ENCODE results near the gene PATL2.
"Not testable (repeated sequence)": the region's sequence is repeated elsewhere in the genome, so short reads cannot be mapped to it uniquely, and the experiment has no call there.

The PATL2 gene

DNA sequence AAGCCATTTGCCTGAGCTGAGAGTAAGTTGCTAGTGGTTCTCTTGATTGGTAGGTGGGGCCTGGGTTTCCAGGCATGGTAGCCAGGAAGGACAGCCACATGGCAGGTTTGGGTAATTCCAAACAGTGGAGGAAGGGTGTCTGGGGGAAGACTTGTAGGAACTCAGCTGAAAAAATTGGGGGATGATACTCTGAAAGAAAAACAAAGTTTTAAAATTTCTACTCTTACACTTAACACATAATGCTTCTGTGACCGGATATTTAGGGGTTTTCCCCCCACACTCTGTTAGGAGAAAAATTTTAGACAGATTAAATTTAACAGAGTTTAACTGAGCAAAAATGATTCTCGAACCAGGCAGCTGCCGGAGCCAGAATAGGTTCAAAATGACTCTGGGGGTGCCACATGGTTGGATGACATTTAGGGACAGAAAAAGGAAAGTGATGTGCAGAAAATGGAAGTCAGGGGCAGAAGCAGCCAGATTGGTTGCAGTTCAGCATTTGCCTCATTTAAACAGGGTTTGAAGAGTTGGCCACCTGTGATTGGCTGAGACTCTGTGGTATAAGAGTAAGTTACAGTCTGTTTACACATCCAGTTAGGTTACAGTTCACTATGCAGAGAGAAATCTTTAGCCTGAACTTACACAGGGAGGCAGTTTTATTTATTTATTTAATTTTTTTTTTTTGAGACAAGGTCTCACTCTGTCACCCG, 8.3 kb upstream of the PATL2 start:
- DNase-seq (ENCODE audit: low spot score): no peak

DNA sequence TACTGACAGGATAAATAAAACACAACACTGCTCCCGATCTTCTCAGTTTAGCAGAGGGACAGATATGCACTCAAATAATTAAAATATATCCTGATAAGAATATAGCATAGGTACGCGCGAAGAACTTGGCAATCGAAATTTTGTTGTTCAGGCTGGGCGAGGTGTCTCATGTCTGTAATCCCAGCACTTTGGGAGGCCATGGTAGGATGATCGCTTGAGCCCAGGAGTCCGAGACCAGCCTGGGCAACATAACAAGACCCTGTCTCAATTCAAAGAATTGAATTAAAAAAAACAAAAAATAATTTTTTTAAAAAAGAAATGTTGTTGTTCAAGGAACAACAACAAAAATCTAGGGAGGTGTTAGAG, 7.8 kb upstream of the PATL2 start:
- no peak for DNase-seq (ENCODE audit: low spot score)

DNA sequence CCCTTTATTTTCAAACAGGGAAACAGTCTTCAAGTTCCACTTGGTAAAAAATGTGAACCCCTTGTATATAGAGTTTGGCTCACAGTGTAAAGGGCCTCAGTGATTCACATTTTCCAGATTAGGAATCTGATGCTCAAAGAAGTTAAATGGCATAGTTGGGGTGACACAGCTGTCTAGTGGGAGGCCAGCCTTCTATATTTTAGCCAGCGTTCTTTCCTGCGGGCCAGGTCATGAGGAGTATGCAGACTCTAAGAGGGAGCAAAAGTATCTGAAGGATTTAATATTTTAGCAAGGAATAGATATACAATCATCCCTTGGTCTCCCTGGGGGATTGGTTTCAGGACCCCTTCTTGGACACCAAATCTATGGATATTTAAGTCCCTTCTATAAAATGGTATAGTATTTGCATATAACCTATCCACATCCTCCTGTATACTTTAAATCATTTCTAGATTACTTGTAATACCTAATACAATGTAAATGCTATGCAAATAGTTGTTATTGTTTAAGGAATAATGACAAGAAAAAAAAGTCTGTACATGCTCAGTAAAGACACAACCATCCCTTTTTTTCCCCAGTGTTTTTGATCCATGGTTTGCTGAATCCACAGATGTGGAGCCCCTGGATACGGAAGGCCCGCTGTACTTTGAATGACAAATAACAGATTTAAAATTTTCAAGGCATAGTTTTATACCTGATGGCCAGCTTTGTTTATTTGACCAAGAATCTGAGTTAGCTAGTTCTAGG, 7.2 kb upstream of the PATL2 start:
- DNase-seq (ENCODE audit: low spot score): no peak

DNA sequence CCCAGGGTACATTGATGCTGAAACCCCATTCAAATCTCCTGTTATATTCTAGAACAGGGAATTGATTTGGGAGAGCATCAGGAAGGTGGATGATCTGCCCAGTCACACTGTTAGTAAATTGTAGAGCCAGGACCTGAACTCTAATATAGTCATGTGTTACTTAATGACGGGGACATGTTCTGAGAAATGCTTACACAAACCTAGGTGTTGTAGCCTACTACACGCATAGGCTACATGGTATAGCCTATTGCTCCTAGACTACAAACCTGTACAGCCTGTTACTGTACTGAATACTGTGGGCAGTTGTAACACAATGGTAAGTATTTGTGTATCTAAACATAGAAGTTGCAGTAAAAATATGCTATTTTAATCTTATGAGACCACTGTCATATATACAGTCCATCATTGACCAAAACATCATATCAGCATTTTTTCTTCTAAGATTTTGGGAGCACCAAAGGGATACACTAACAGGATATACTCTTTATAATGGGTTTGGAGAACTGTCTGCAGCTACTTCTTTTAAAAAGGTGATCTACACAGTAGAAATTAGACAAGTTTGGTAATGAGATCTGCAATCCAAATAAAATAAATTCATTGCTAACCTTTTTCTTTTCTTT, 6.0 kb upstream of the PATL2 start:
- no peak for DNase-seq (ENCODE audit: low spot score)

DNA sequence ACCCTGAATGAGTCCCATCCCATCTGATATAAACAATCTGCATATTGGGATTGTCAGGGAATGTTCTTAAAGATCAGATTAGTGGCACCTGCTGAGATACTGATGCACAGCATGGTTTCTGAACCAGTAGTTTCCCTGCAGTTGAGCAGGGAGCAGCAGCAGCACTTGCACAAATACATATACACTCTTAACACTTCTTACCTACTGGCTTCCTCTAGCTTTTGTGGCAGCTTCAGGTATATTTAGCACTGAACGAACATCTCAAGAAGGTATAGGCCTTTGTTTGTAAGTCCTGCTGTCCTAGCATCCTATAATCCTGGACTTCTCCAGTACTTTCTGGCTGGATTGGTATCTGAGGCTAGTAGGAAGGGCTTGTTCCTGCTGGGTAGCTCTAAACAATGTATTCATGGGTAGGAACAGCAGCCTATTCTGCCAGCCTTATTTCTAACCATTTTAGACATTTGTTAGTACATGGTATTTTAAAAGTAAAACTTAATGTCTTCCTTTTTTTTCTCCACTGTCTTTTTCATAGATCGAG, 4.7 kb upstream of the PATL2 start:
- no peak for DNase-seq (ENCODE audit: low spot score)

DNA sequence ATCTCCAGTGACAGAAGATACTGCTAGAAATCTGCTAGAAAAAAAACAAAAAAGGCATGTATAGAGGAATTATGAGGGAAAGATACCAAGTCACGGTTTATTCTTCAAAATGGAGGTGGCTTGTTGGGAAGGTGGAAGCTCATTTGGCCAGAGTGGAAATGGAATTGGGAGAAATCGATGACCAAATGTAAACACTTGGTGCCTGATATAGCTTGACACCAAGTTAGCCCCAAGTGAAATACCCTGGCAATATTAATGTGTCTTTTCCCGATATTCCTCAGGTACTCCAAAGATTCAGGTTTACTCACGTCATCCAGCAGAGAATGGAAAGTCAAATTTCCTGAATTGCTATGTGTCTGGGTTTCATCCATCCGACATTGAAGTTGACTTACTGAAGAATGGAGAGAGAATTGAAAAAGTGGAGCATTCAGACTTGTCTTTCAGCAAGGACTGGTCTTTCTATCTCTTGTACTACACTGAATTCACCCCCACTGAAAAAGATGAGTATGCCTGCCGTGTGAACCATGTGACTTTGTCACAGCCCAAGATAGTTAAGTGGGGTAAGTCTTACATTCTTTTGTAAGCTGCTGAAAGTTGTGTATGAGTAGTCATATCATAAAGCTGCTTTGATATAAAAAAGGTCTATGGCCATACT, 4.1 kb upstream of the PATL2 start:
- DNase-seq (ENCODE audit: low spot score): no peak

DNA sequence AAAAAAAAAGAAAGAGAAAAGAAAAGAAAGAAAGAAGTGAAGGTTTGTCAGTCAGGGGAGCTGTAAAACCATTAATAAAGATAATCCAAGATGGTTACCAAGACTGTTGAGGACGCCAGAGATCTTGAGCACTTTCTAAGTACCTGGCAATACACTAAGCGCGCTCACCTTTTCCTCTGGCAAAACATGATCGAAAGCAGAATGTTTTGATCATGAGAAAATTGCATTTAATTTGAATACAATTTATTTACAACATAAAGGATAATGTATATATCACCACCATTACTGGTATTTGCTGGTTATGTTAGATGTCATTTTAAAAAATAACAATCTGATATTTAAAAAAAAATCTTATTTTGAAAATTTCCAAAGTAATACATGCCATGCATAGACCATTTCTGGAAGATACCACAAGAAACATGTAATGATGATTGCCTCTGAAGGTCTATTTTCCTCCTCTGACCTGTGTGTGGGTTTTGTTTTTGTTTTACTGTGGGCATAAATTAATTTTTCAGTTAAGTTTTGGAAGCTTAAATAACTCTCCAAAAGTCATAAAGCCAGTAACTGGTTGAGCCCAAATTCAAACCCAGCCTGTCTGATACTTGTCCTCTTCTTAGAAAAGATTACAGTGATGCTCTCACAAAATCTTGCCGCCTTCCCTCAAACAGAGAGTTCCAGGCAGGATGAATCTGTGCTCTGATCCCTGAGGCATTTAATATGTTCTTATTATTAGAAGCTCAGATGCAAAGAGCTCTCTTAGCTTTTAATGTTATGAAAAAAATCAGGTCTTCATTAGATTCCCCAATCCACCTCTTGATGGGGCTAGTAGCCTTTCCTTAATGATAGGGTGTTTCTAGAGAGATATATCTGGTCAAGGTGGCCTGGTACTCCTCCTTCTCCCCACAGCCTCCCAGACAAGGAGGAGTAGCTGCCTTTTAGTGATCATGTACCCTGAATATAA, 2.2 kb upstream of the PATL2 start:
- peak; percentile 39 for DNase-seq (ENCODE audit: low spot score)

DNA sequence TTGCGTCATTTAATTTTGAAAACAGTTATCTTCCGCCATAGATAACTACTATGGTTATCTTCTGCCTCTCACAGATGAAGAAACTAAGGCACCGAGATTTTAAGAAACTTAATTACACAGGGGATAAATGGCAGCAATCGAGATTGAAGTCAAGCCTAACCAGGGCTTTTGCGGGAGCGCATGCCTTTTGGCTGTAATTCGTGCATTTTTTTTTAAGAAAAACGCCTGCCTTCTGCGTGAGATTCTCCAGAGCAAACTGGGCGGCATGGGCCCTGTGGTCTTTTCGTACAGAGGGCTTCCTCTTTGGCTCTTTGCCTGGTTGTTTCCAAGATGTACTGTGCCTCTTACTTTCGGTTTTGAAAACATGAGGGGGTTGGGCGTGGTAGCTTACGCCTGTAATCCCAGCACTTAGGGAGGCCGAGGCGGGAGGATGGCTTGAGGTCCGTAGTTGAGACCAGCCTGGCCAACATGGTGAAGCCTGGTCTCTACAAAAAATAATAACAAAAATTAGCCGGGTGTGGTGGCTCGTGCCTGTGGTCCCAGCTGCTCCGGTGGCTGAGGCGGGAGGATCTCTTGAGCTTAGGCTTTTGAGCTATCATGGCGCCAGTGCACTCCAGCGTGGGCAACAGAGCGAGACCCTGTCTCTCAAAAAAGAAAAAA, 1.4 kb upstream of the PATL2 start:
- no peak for DNase-seq (ENCODE audit: low spot score)

DNA sequence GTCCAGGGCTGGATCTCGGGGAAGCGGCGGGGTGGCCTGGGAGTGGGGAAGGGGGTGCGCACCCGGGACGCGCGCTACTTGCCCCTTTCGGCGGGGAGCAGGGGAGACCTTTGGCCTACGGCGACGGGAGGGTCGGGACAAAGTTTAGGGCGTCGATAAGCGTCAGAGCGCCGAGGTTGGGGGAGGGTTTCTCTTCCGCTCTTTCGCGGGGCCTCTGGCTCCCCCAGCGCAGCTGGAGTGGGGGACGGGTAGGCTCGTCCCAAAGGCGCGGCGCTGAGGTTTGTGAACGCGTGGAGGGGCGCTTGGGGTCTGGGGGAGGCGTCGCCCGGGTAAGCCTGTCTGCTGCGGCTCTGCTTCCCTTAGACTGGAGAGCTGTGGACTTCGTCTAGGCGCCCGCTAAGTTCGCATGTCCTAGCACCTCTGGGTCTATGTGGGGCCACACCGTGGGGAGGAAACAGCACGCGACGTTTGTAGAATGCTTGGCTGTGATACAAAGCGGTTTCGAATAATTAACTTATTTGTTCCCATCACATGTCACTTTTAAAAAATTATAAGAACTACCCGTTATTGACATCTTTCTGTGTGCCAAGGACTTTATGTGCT, 721 bp upstream of the PATL2 start:
- peak; percentile 58 for DNase-seq (ENCODE audit: low spot score)

DNA sequence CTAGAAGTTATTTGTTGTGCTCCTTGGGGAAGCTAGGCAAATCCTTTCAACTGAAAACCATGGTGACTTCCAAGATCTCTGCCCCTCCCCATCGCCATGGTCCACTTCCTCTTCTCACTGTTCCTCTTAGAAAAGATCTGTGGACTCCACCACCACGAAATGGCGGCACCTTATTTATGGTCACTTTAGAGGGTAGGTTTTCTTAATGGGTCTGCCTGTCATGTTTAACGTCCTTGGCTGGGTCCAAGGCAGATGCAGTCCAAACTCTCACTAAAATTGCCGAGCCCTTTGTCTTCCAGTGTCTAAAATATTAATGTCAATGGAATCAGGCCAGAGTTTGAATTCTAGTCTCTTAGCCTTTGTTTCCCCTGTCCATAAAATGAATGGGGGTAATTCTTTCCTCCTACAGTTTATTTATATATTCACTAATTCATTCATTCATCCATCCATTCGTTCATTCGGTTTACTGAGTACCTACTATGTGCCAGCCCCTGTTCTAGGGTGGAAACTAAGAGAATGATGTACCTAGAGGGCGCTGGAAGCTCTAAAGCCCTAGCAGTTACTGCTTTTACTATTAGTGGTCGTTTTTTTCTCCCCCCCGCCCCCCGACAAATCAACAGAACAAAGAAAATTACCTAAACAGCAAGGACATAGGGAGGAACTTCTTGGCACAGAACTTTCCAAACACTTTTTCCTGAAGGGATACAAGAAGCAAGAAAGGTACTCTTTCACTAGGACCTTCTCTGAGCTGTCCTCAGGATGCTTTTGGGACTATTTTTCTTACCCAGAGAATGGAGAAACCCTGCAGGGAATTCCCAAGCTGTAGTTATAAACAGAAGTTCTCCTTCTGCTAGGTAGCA, 657 bp downstream of the PATL2 start:
- DNase-seq (ENCODE audit: low spot score): no peak

DNA sequence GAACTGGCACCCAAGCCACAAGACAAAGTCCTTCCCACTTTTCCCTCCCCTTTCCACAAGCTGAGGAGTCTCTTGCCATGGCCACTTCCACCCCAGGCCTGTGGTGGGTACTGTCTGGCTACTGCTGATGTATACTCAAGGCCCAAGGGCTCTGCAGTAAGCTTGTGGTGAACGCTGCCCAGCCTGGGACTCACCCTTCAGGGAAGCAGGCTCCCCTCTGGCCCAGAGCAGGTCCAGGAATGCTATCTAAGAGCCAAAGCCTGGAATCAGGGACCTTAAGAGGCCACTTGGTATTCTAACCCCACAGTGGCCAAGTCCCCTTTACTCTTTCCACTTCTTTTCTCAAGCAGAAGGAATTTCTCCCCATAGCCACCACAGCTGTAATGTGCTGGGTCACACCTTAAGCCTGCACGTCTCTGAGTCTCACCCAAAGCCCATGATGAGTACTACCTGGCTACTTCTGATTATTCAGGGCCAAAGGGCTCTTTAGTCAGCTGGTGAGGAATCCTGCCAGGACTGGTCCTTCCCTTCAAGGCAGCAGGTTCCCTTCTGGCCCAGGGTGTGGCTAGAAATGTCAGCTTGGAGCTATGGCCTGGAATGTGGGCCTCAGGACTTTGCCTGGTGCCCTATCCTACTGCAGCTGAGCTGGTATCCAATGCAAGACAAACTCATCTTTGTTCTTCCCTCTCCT, 4.0 kb downstream of the PATL2 start:
- DNase-seq (ENCODE audit: low spot score): no peak

DNA sequence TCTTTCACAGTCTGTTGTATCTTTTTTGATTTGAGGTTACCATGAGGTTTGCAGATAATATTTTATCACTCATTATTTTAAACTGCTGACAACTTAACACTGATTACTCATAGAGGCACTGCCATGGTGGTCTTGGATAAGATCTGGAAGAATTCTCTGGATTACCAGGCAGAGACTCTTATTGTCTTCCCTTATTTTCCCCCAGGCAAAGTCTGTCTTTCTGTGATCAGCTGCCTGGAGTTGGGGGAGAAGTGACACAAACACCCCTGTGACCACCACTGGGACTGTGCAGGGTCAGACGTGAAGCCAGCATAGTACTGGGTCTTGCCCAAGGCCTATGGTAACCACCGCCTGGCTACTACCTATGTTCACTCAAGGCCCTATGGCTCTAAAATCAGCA, 4.7 kb downstream of the PATL2 start:
- no peak for DNase-seq (ENCODE audit: low spot score)

DNA sequence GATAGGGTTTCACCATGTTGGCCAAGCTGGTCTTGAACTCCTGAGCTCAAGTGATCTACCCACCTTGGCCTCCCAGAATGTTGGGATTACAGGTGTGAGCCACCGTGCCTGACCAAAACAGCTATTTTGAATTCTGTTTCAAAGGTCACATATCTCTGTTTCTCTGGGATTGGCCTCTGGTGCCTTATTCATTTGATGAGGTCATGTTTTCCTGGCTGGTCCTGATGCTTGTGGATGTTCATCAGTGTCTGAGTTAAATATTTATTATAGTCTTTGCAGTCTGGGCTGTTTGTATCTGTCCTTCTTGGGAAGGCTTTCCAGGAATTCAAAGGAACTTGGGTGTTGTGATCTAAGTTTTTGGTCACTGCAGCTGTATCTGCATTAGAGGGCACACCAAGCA, 5.1 kb downstream of the PATL2 start:
- DNase-seq (ENCODE audit: low spot score): no peak

DNA sequence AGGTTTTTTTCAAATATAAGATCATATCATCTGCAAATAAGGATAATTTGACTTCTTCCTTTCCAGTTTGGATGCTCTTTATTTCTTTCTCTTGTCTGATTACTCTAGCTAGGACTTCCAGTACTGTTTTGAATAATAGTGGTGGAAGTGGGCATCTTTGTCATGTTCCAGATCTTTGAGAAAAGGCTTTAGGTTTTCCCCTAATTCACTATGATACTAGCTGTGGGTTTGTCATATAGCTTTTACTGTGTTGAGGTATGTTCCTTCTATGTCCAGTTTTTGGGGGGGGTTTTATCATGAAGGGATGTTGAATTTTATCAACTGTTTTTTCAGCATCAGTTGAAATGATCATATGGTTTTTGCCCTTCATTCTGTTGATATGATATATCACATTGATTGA, 10.4 kb downstream of the PATL2 start:
- DNase-seq (ENCODE audit: low spot score): not testable (repeated sequence)

DNA sequence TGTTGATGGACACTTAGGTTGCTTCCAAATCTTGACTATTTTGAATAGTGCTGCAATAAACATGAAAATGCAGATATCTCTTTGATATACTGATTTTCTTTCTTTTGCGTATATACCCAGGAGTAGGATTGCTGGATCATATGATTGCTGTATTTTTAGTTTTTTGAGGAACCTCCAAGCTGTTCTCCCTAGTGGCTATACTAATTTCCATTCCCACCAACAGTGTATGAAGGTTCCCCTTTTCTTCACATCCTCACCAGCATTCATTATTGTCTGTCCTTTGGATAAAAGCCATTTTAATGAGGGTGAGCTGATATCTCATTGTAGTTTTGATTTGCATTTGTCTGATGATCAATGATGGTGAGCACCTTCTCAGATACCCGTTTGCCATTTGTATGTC, 12.5 kb downstream of the PATL2 start:
- DNase-seq (ENCODE audit: low spot score): no peak

DNA sequence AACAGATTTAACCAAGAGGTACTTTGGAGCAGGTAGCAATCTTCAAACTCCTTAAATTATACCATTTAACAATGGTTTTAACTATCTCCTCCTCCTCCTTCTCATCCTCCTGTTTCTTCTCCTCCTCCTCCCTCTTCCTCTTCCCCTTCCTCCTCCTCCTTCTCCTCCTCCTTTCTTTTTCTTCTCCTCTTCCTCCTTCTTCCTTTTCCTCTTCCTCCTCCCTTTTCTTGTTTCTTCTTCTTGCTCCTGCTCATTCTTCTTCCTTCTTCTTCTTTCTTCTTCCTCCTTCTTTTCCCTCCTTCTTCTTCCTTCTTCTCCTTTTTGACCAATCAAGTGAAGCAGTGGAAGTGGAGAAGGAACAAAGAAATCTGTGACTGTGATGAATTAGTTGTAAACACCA, 14.1 kb downstream of the PATL2 start:
- DNase-seq (ENCODE audit: low spot score): no peak

DNA sequence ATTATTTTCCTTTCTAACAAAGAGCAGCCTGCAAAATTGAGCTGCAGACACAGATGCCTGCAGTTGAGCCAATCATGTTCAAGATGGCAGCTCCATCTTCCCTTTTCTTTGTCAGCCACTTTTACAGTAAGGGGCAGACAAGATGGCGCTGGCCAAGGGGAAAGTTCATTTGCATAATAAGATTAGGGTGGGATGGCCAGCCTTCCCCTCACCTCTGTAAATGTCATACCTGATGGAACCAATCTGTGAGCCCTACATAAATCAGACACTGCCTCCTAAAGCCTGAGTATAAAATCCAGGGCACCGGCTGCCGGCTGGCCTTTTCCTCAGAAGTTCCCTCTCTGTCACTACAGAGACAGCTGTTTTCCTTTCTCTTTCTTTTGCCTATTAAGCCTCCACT, 15.8 kb downstream of the PATL2 start:
- no peak for DNase-seq (ENCODE audit: low spot score)

DNA sequence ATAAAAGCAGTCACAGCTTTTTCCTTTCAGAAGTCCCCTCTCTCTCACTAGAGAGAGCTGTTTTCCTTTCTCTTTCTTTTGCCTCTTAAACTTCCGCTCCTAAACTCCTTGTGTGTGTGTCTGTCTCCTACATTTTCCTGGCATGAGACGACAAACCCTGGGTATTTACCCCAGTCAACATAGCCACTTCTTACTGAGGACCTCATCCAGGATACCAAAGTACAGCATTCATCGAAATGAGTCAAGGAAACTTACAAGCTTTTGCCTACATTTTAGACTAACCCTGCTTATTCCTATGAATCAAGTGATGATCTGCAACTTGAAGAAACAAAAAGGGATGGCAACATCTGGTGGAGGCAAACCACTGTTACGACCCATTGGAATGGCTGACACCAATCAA, 16.7 kb downstream of the PATL2 start:
- DNase-seq (ENCODE audit: low spot score): no peak

DNA sequence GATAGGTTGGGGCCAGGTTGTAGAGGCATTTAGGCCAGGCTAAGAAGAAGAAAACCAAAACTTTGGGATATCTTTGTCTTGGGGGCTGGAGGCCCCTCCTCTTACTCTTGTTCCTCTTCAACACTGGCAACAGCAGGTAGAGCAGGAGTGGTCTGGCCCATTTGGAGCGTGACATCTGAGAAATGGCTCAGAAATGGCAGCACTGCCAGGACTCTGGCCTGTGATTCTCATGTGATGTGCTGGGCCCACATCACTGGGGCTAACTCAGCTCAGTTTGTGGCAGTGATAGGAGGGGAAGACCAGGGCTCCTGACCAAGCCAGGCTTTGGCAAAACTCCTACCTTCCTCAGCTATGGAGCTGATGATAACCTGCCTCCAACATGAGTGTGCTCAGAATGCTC, 18.5 kb downstream of the PATL2 start:
- DNase-seq (ENCODE audit: low spot score): no peak
